ENCODE results near the gene RPS6KA3. TPM values are rescaled to one million over a fixed set of nuclear protein-coding genes. Genes with fewer than 3 reads are reported as not detected.

The RPS6KA3 gene
- total and polyA plus RNA-seq, 2 donors (not counting 1 experiment from before 2014, with no cell fraction given): 17.0 to 63.0 TPM

- POLR2A ChIA-PET: no interaction called here
- no peak overlapping the region for H3K4me3 ChIP-seq (ENCODE audit: control extremely low read depth in 1 of 5, extremely low read depth in 1 of 5, insufficient read depth in 1 of 5, low read depth in 2 of 5, low read length in 4 of 5)
- H3K79me2 ChIP-seq (ENCODE audit: control insufficient read depth, insufficient read depth, low read length): peaks cover 80% of the 10 kb centered on the region
- WGBS (ENCODE audit: insufficient coverage): no CpG with 5 or more reads among the region's 2 CpGs
- H3K36me3 ChIP-seq (replicated peaks in 1 of 2; ENCODE audit: control extremely low read depth in 1 of 2, control insufficient read depth in 1 of 2, extremely low read depth in 1 of 2, insufficient read depth in 2 of 2, low read length in 1 of 2): peaks cover 0 to 2% of the 10 kb centered on the region in 2 experiments
- no peak for DNase-seq
- peaks cover 18 to 30% of the 10 kb centered on the region in 2 donors for H3K4me1 ChIP-seq (ENCODE audit: control insufficient read depth in 2 of 2, insufficient read depth in 2 of 2, low read length in 2 of 2)
- intact Hi-C loops (cut with micrococcal nuclease): loop anchor here (10.0 kb wide), 3 partner anchors 1114 to 1836 kb away; partner anchors contain the start of genes CDKL5, CNKSR2 and RS1
- Mint-ChIP-seq H3K27me3 (no peaks in the 10 kb centered on the region), H3K4me1 (peaks cover 46% of the 10 kb centered on the region), H3K9me3 (ENCODE audit: insufficient read depth) (no peaks in the 10 kb centered on the region), H3K27ac (no peak overlapping the region), H3K4me3 (no peak overlapping the region)
- no peaks in the 10 kb centered on the region for H3K9me3 ChIP-seq (ENCODE audit: control extremely low read depth in 1 of 3, control insufficient read depth in 2 of 3, insufficient read depth in 1 of 3, low read length in 2 of 3)
- H3K27ac ChIP-seq (ENCODE audit: low read length in 2 of 2): no peak overlapping the region
- CTCF ChIA-PET: no interaction called here
- H2AFZ ChIP-seq (ENCODE audit: insufficient read depth, low read depth, low read length, poor library complexity, severe bottlenecking): no peak overlapping the region
- ATAC-seq (ENCODE audit: low read depth): no peak
- no peak overlapping the region for H3K4me2 ChIP-seq (replicated peaks; ENCODE audit: low read depth, low read length, poor library complexity, severe bottlenecking)
- no peak for TF ChIP-seq EZH2 (IDR thresholded peaks at IDR 0.05; ENCODE audit: borderline replicate concordance, insufficient read depth, low read depth, low read length, poor library complexity, severe bottlenecking)
- TF ChIP-seq CTCF (IDR thresholded peaks at IDR 0.05): no peak
- no peaks in the 10 kb centered on the region for H4K20me1 ChIP-seq (ENCODE audit: control insufficient read depth, insufficient read depth, low read length, poor library complexity, severe bottlenecking)
- no peak overlapping the region for H3K9ac ChIP-seq (ENCODE audit: low read length)
- H3K27me3 ChIP-seq (replicated peaks in 1 of 4; ENCODE audit: control extremely low read depth in 1 of 4, control insufficient read depth in 3 of 4, insufficient read depth in 4 of 4, low read length in 3 of 4): no peaks in the 10 kb centered on the region
Measured at GRCh38 chrX:20260885-20261284, 5.8 kb downstream of the RPS6KA3 start.

DNA sequence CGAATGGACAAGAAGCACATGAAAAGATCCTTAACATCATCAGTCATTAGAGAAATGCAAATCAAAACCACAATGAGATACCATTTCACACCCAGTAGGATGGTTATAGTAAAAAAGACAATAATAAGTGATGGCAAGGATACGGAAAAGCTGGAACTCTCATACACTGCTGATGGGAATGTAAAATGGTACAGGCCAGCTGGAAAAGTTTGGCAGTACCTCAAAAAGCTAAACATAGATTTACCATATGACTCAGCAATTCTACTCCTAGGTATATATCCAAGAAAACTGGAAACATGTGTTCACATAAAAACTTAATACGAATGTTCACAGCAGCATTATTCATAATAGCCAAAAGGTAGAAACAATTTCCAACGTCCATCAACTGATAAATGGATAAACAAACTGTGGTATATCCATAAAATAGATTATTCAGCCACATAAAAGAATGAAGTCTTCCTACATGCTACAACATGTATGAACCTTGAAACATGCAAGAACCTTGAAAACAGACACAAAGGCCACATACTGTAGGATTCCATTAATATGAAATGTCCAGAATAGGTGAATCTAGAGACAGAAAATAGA is 11.9 kb downstream of the RPS6KA3 start:
- no CpG with 5 or more reads among the region's 4 CpGs for WGBS (ENCODE audit: insufficient coverage)
- Histone ChIP-seq H3K4me1 (ENCODE audit: control insufficient read depth in 2 of 2, insufficient read depth in 2 of 2, low read length in 2 of 2) (peaks cover 3 to 11% of the 10 kb centered on the region in 2 donors), H3K9me3 (ENCODE audit: control extremely low read depth in 1 of 3, control insufficient read depth in 2 of 3, insufficient read depth in 1 of 3, low read length in 2 of 3) (peaks cover 0 to 11% (median 0%) of the 10 kb centered on the region in 3 donors), H3K4me2 (replicated peaks; ENCODE audit: low read depth, low read length, poor library complexity, severe bottlenecking) (no peak overlapping the region), H3K9ac (ENCODE audit: low read length) (no peak overlapping the region), H3K79me2 (ENCODE audit: control insufficient read depth, insufficient read depth, low read length) (peaks cover 72% of the 10 kb centered on the region), H3K36me3 (replicated peaks in 1 of 2; ENCODE audit: control extremely low read depth in 1 of 2, control insufficient read depth in 1 of 2, extremely low read depth in 1 of 2, insufficient read depth in 2 of 2, low read length in 1 of 2) (peaks cover 0 to 9% of the 10 kb centered on the region in 2 experiments), H2AFZ (ENCODE audit: insufficient read depth, low read depth, low read length, poor library complexity, severe bottlenecking) (no peak overlapping the region), H3K4me3 (ENCODE audit: control extremely low read depth in 1 of 5, extremely low read depth in 1 of 5, insufficient read depth in 1 of 5, low read depth in 2 of 5, low read length in 4 of 5) (no peak overlapping the region), H4K20me1 (ENCODE audit: control insufficient read depth, insufficient read depth, low read length, poor library complexity, severe bottlenecking) (peaks cover 5% of the 10 kb centered on the region), H3K27me3 (replicated peaks in 1 of 4; ENCODE audit: control extremely low read depth in 1 of 4, control insufficient read depth in 3 of 4, insufficient read depth in 4 of 4, low read length in 3 of 4) (no peaks in the 10 kb centered on the region), H3K27ac (ENCODE audit: low read length in 2 of 2) (no peak overlapping the region)
- POLR2A ChIA-PET: interaction anchor here (1.6 kb wide), 1 partner anchor 11 kb away, joined by 4 read pairs; no protein-coding TSS in a partner anchor
- Mint-ChIP-seq H3K4me3 (no peak overlapping the region), H3K27me3 (no peaks in the 10 kb centered on the region), H3K9me3 (ENCODE audit: insufficient read depth) (peaks cover 4% of the 10 kb centered on the region), H3K27ac (no peak overlapping the region), H3K4me1 (peaks cover 37% of the 10 kb centered on the region)
- CTCF ChIA-PET: no interaction called here
- TF ChIP-seq CTCF (IDR thresholded peaks at IDR 0.05): no peak
- no peak for TF ChIP-seq EZH2 (IDR thresholded peaks at IDR 0.05; ENCODE audit: borderline replicate concordance, insufficient read depth, low read depth, low read length, poor library complexity, severe bottlenecking)
- DNase-seq (no peak), ATAC-seq (ENCODE audit: low read depth) (no peak)
- intact Hi-C loops (cut with micrococcal nuclease): loop anchor here (5.0 kb wide), 1 partner anchor 122 kb away; no protein-coding TSS in a partner anchor
